Astrocyte (in vitro differentiated cells and primary cell): ENCODE results near the gene SELENOF.

Experiments used
- CTCF ChIP-seq: IDR thresholded peaks from 2 replicates; pipeline ENCODE4 v1.5.1; 2011; ENCODE audit warnings: low read depth, mild to moderate bottlenecking, inconsistent platforms, low read length, moderate library complexity; ENCODE audit not compliant: insufficient read depth
- EZH2 ChIP-seq: IDR thresholded peaks from 2 replicates; pipeline ENCODE4 v1.6.1; 2012; ENCODE audit warnings: mild to moderate bottlenecking, low read length, inconsistent platforms; ENCODE audit not compliant: insufficient read depth

- TF ChIP-seq CTCF: no peak
- no peak for TF ChIP-seq EZH2
Measured at GRCh38 chr1:86951430-86951829, 37.5 kb upstream of the SELENOF start.
